GM15510 (cell line): Measurements from ENCODE around the gene CYP27A1.

Experiments used
- POLR2A ChIP-seq: IDR thresholded peaks from 3 replicates; pipeline ENCODE4 v1.6.1; 2011; ENCODE audit warnings: borderline replicate concordance; ENCODE audit not compliant: insufficient read length; ENCODE audit errors: extremely low read depth

CYP27A1 gene

GRCh38 chr2:218796691-218797090 is 14.7 kb downstream of the CYP27A1 start:
- TF ChIP-seq POLR2A: no peak

DNA sequence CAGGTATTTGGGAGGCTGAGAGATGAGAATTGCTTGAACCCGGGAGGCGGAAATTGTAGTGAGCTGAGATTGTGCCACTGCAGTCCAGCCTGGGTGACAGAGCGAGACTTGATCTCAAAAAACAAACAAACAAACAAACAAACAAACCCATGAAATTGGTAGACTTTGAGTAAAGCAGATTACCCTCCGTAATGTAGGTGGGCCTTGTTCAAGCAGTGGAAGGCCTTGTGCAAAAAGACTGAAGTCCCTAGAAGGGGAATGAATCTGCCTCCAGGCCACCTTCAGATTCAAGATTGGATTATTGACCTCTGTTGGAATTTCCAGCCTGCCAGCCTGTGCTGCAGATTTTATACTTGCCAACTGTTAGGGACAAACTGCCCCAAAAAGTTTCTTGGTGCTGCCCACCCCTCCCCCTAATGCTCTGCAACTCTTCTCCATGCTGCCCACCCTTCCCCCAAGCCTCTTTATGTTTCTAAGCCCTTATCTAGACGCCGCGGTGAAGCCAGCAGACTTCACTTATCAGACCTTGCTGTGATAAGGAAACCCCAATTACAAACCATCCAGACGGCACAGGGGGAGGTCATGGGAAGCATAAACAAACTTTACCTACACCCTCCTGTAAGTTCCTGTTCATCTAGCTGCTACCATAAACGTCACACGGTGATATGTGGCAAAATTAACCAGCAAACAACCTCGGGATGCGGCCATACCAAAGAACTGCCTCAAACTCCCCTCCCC is 17.0 kb downstream of the CYP27A1 start:
- TF ChIP-seq POLR2A: no peak

DNA sequence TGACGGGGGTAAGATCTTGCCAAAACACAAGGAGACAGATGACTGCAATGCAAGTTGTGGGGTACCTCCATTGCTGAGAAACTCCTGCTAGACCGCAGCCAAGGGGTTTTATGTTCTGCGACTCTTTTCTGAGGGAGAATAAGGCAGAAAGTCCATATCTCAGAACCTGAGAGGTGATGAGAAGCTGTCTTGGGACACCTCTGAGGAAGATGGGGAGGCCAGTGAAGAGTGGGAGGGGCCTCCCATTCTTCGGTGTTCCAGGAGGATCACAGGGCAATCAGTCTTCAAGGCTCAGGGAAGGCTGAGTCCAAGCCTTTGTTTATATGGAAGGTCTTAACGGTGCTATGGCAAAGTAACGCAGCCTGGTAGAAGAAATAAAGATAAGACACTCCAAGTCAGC is 18.0 kb downstream of the CYP27A1 start:
- no peak for TF ChIP-seq POLR2A

- TF ChIP-seq POLR2A: no peak
Measured at GRCh38 chr2:218802386-218802994, 20.5 kb downstream of the CYP27A1 start.

GRCh38 chr2:218804817-218805216 is 22.9 kb downstream of the CYP27A1 start:
- no peak for TF ChIP-seq POLR2A

DNA sequence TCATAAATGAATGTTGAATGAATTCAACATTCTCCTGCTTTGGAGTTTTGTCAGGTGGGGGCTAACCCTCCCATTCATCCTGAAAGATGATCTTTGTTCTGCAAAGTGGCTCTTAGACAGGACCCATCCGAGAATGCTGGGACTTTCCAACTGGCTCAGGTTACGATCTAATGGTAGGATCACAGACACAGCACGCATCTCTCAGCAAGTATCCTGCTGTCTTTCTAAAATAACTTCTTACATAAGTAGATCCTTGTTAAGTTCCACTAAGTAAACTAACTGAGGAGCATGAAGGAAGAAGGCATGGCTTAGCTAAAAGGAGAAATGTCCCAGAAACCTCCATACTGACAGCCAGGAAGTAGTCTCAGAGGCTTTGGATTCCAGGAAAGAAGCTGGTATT is 23.7 kb downstream of the CYP27A1 start:
- no peak for TF ChIP-seq POLR2A

- TF ChIP-seq POLR2A: no peak
Measured at GRCh38 chr2:218806346-218806978, 24.5 kb downstream of the CYP27A1 start.

DNA sequence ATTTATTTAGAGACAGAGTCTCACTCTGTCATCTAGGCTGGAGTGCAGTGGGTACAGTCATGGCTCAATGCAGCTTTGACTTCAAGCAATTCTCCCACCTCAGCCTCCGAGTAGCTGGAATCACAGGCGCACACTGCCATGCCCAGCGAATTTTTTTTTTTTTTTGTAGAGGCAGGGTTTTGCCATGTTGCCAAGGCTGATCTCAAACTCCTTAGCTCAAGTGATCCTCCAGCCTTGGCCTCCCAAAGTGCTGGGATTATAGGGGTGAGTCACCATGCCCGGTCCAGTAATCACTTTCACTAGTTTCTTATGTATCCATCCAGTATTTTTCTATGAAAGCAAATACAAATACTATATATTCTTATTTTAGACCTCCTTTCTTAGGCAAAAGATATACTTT is 25.7 kb downstream of the CYP27A1 start:
- TF ChIP-seq POLR2A: no peak

DNA sequence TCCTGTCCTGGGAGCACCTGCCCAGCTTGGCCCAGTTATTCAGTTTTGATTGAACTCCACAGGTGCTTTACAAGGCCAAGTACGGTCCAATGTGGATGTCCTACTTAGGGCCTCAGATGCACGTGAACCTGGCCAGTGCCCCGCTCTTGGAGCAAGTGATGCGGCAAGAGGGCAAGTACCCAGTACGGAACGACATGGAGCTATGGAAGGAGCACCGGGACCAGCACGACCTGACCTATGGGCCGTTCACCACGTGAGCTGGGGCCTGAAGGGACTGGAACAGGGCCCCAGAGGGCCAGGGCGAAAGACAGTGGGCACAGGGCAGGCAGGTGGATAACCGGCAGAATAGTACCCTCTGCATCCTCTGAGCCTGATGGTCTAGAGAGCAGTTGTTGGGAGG is 27.6 kb downstream of the CYP27A1 start:
- no peak for TF ChIP-seq POLR2A

DNA sequence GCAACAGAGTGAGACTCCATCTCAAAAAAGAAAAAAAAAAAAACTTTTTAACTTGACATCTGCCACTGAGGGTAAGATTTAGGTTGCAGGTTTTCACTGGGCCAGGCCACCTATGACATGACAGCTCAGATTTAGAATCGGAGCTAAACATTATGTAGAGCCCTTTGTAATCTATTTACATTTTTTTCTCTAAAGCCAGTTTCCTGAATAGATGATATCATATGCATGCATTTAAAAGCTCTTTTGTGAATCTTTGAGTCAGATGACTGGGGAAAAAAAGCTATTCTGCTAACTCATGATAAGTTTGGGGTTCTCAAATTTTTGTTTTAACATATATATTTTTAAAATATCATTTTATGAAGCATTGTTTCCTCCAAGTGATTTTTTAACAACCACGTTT is 28.3 kb downstream of the CYP27A1 start:
- TF ChIP-seq POLR2A: no peak

GRCh38 chr2:218811382-218811781 is 29.4 kb downstream of the CYP27A1 start:
- TF ChIP-seq POLR2A: no peak

DNA sequence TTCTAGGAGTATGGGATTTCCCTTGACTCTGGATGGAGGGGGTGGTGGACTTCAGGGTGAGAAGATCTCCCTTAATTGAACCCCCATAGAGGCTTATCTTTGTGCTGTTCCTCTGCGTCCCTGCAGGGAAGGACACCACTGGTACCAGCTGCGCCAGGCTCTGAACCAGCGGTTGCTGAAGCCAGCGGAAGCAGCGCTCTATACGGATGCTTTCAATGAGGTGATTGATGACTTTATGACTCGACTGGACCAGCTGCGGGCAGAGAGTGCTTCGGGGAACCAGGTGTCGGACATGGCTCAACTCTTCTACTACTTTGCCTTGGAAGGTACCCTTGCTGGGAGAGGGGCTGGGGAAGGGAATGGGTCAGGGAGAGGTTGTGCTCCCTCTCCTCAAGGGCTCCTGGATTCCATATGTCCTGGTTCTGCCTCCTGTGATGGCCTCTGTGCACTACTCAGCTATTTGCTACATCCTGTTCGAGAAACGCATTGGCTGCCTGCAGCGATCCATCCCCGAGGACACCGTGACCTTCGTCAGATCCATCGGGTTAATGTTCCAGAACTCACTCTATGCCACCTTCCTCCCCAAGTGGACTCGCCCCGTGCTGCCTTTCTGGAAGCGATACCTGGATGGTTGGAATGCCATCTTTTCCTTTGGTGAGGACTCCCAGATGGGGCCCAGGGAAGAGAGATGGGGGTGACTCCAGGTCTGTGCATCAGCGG is 30.3 kb downstream of the CYP27A1 start:
- TF ChIP-seq POLR2A: no peak

DNA sequence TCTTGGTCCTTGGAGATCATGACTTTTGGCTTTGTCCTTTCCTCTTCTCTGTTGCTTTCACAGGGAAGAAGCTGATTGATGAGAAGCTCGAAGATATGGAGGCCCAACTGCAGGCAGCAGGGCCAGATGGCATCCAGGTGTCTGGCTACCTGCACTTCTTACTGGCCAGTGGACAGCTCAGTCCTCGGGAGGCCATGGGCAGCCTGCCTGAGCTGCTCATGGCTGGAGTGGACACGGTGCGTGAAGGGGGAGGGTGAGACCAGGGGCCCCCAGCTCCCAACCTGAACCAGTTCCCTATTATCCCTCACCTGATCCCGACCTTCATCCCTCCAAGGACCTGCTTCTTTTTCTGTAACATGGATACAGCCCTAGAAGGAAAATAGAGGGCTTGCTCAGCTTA is 30.9 kb downstream of the CYP27A1 start:
- TF ChIP-seq POLR2A: no peak

DNA sequence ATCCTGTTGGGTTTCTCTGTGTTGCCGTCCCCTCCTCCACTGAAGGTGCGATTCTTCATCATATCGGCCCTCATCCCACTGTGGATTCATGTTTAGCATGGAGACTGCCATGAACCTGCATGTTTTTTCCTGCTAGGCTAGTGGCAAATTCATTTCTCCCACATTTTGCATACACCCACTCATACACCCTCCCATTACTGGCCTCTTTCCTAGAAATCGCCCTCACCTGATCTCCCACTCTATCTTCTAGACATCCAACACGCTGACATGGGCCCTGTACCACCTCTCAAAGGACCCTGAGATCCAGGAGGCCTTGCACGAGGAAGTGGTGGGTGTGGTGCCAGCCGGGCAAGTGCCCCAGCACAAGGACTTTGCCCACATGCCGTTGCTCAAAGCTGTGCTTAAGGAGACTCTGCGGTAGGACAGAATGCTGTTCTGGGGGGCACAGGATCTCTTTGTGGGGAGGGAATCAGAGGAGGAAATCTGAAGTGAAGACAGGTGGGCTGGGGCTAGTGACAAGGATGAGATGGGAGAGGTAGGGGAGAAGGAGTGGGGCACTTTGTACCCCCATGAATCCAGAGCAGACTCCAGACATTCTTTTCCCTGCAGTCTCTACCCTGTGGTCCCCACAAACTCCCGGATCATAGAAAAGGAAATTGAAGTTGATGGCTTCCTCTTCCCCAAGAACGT is 32.0 kb downstream of the CYP27A1 start:
- no peak for TF ChIP-seq POLR2A
